Progenitor cell of endocrine pancreas (in vitro differentiated cells): ENCODE measurements around the gene SORT1. TPM values are rescaled to one million over a fixed set of nuclear protein-coding genes. Genes with fewer than 3 reads are reported as not detected.
A peak's percentile ranks its signal among the peaks of the same experiment; 100 is the strongest.

Source experiments
- DNase-seq: peaks from one replicate; pipeline ENCODE4 v3.0.0; 2021; ENCODE audit warnings: low spot score; ENCODE audit not compliant: unreplicated experiment
- H3K27ac Mint-ChIP-seq: 2 replicates; pipeline ENCODE4 v1.8.0; 2021; ENCODE audit warnings: mild to moderate bottlenecking, moderate library complexity, mixed read lengths
- H3K27me3 Mint-ChIP-seq: 2 replicates; pipeline ENCODE4 v1.8.0; 2021; ENCODE audit warnings: mixed read lengths
- H3K36me3 Mint-ChIP-seq: 2 replicates; pipeline ENCODE4 v1.8.0; 2022; ENCODE audit warnings: mixed read lengths; ENCODE audit not compliant: insufficient read depth
- H3K4me1 Mint-ChIP-seq: 2 replicates; pipeline ENCODE4 v1.8.0; 2021; ENCODE audit warnings: low read depth, mixed read lengths
- H3K4me3 Mint-ChIP-seq: 2 replicates; pipeline ENCODE4 v1.8.0; 2021; ENCODE audit warnings: low read depth, mild to moderate bottlenecking, moderate library complexity, mixed read lengths
- H3K9me3 Mint-ChIP-seq: 2 replicates; pipeline ENCODE4 v1.8.0; 2021; ENCODE audit warnings: low read depth, mixed read lengths
- total RNA-seq: library from RNA; stranded (reverse); gene quantifications from 2 replicates; pipeline ENCODE4 v1.2.1, GENCODE V29; 2021
- TF ChIP-seq, protein P1 (sequence below): fragments of 200-600 bp; sonication (generic); IDR thresholded peaks from one replicate; pipeline ENCODE4 v1.5.0; 2021; ENCODE audit warnings: antibody characterized with exemption, mild to moderate bottlenecking; ENCODE audit not compliant: unreplicated experiment

Gene SORT1
- total RNA-seq, 1 donor from 2014 or later, result 110 TPM

DNA sequence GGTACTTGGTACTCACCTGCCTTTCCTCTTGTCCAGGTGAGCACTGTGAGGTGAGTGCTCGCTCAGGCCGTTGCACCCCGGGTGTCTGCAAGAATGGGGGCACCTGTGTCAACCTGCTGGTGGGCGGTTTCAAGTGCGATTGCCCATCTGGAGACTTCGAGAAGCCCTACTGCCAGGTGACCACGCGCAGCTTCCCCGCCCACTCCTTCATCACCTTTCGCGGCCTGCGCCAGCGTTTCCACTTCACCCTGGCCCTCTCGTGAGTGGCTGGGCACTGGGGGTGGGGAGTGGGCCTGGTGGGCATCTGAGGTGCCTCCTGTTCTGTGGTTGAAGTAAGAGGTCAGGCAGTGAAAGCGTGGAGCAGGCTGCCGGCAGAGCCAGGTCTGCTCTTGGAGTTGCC lies 136.7 kb downstream of the SORT1 start:
- H3K4me1 Mint-ChIP-seq, result peaks cover 4% of the 10 kb centered on the region
- H3K27me3 Mint-ChIP-seq, result no peaks in the 10 kb centered on the region
- DNase-seq, result no peak
- TF ChIP-seq, protein P1, sequence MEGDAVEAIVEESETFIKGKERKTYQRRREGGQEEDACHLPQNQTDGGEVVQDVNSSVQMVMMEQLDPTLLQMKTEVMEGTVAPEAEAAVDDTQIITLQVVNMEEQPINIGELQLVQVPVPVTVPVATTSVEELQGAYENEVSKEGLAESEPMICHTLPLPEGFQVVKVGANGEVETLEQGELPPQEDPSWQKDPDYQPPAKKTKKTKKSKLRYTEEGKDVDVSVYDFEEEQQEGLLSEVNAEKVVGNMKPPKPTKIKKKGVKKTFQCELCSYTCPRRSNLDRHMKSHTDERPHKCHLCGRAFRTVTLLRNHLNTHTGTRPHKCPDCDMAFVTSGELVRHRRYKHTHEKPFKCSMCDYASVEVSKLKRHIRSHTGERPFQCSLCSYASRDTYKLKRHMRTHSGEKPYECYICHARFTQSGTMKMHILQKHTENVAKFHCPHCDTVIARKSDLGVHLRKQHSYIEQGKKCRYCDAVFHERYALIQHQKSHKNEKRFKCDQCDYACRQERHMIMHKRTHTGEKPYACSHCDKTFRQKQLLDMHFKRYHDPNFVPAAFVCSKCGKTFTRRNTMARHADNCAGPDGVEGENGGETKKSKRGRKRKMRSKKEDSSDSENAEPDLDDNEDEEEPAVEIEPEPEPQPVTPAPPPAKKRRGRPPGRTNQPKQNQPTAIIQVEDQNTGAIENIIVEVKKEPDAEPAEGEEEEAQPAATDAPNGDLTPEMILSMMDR, result no peak
- H3K27ac Mint-ChIP-seq, result no peak overlapping the region
- no peak overlapping the region for H3K4me3 Mint-ChIP-seq
- H3K9me3 Mint-ChIP-seq, result no peaks in the 10 kb centered on the region
- H3K36me3 Mint-ChIP-seq, result peaks cover 7% of the 10 kb centered on the region

- peak overlapping the region; percentile 56 for H3K27ac Mint-ChIP-seq
- H3K4me1 Mint-ChIP-seq, result peaks cover 13% of the 10 kb centered on the region
- TF ChIP-seq, protein P1, result no peak
- no peak for DNase-seq
- H3K9me3 Mint-ChIP-seq, result no peaks in the 10 kb centered on the region
- H3K27me3 Mint-ChIP-seq, result no peaks in the 10 kb centered on the region
- peaks cover 9% of the 10 kb centered on the region for H3K36me3 Mint-ChIP-seq
- H3K4me3 Mint-ChIP-seq, result no peak overlapping the region
Measured at GRCh38 chr1:109259674-109260557, 137.8 kb downstream of the SORT1 start.

Other genes with a start within 250 kb of the SORT1 start
- 135 TPM in 2 replicates for gene SARS1, start 184.0 kb downstream of the SORT1 start, total RNA-seq
- 33.7 and 38.7 TPM in 2 replicates for gene CELSR2, start 148.4 kb downstream of the SORT1 start, total RNA-seq
- 26.1 and 29.4 TPM in 2 replicates for gene PSRC1, start 114.8 kb downstream of the SORT1 start, total RNA-seq
- 0.29 TPM in 1 of 2 replicates, not detected in the other for gene MYBPHL, start 90.9 kb downstream of the SORT1 start, total RNA-seq
- gene PSMA5, start 28.5 kb upstream of the SORT1 start, total RNA-seq, result 71.4 and 81.1 TPM in 2 replicates
- gene SYPL2, start 68.6 kb upstream of the SORT1 start, total RNA-seq, result 0.95 and 1.1 TPM in 2 replicates
- gene ATXN7L2, start 86.0 kb upstream of the SORT1 start, total RNA-seq, result 17.6 and 19.6 TPM in 2 replicates
- 11.1 TPM in 2 replicates for gene CYB561D1, start 96.2 kb upstream of the SORT1 start, total RNA-seq
- 7.0 and 7.2 TPM in 2 replicates for gene AMIGO1, start 111.8 kb upstream of the SORT1 start, total RNA-seq
- 0.53 TPM in 1 of 2 replicates, not detected in the other for gene GPR61, start 142.0 kb upstream of the SORT1 start, total RNA-seq
- 10.0 and 10.3 TPM in 2 replicates for gene GNAI3, start 150.7 kb upstream of the SORT1 start, total RNA-seq
- gene GNAT2, start 221.7 kb upstream of the SORT1 start, total RNA-seq, result 0.57 TPM in 1 of 2 replicates, not detected in the other
- gene AMPD2, start 221.9 kb upstream of the SORT1 start, total RNA-seq, result 91.6 and 94.5 TPM in 2 replicates